Endothelial cell of hepatic sinusoid (primary cell): Measurements from ENCODE around the gene ZP2.

ENCODE experiments used
- in situ Hi-C: cut with HindIII; loops from 2 replicates; pipeline ENCODE4 v1.10.0; 2017; ENCODE audit warnings: low sequenced_read_pairs

ZP2 gene

DNA sequence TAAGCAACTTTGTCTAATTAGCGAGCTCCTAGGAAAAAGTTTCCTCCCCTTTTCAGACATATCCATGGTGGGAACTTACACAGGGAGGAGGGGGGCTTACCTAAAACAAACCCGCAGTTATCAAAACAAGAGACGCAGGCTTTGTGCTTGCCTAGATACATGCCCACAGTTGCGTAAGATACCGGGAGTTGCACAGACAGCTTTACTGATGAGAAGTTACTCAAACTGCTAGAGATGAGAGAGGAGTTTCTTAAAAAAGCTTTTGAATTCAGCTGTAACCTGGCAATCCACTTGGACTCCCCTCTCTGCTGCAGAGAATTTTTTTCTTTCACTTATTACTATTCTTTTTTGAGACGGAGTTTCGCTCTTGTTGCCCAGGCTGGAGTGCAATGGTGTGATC is 6.8 kb upstream of the ZP2 start:
- in situ Hi-C loops, result no loop called here

DNA sequence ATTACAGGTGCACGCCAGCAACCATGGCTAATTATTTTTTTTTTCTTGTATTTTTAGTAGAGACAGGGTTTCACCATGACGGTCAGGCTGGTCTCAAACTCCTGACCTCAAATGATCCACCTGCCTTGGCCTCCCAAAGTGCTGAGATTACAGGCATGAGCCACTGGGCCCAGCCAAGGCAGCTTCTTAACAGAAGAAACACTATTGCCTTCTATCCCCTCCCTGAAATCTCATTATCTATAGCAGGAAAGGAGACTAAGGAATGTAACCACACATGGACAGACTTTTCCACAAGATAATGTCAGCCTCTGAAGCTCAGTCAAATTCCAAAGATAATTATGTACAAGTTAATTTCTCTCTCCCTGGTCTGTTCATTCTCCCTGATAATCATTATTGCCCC is 5.7 kb upstream of the ZP2 start:
- in situ Hi-C loops, result no loop called here

DNA sequence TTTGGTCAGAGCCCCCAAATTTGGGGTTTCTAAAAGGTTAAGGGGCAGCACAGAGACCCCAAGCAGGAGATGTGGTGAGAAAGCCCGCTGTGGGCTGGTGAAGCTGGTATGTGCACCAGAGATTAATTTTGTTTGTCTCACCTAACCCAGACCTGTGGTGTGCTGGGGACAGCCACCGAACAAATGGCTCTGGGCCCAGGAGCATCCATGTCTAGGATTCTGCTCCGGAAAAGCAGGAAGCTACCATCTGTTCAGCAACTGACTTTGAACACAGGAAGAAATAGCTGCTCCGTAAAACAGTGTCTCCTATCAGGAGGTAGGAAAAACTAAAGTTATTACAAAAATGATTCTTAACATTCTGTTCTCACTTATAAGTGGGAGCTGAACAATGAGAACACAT is 2.7 kb upstream of the ZP2 start:
- in situ Hi-C loops, result no loop called here

DNA sequence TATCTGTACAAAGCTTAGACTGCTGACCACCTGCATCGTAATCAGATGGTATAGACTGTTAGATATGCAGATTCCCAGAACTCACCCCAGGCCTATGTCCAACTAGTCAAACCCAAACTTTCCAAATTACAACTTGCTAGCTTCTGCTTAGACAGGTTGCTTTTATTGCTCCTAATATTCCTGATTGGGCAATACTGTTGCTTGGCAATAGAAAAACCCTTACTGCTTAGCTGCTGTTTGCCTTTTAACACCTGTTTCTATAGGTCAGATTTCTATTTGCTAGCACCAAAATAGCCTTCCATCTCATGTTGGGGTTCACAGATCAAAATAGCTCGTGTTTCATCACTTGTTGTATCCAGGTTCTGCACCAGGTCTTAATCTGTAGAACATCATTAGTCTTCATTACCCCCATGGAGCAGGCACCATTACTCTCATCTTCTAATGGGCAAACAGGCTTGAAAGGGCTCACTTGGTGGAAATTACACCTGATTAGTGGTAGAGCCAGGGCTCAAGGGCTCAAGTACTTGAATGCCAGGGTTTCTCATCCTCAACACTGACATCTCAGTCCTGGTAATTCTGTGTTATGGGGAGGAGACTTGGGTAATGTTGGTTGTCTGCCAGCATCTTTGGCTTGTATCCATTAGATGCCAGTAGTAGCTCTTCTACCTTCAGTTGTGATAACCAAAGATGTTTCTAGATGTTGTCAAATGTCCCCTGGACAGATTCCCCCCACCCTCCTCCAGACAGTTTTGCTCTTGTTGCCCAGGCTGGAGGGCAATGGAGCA is 2.7 kb downstream of the ZP2 start:
- in situ Hi-C loops, result no loop called here

DNA sequence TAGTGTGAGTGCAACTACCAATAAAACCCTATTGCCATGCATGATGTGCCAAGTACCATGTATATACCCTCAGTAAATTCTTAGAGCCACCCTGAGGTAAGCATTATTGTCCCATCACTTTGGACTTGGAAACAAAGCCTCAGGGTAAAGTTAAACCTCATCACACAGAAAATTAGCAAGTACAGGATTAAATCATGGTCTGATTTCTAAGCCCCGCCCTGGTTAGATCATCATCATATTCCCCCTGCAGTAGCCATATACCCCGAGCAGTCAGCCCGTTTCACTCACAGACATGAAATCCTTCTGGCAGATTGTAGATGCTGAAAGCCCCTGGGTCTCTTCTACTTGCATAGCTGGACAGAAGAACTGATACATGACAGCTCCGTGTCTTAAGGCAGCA is 4.8 kb downstream of the ZP2 start:
- in situ Hi-C loops, result no loop called here

DNA sequence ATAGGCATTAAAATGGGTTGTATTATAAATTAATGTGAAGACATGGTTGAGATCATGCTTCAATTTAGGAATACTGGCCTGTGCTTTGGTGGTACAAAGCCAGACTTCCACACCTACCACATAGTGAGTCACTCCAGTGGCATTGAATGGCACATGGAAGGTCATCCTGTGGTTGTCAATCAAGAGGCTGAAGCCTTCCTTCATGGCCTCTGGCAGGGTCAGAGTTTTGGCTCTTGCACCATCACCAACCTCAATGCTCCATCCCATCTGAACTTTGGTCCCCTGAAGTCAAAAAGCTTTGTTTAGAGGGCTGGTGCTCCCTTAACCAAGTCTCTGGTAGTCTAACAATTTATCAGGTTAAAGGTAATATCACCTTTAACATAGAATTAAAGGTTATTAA is 6.1 kb downstream of the ZP2 start:
- in situ Hi-C loops, result no loop called here

DNA sequence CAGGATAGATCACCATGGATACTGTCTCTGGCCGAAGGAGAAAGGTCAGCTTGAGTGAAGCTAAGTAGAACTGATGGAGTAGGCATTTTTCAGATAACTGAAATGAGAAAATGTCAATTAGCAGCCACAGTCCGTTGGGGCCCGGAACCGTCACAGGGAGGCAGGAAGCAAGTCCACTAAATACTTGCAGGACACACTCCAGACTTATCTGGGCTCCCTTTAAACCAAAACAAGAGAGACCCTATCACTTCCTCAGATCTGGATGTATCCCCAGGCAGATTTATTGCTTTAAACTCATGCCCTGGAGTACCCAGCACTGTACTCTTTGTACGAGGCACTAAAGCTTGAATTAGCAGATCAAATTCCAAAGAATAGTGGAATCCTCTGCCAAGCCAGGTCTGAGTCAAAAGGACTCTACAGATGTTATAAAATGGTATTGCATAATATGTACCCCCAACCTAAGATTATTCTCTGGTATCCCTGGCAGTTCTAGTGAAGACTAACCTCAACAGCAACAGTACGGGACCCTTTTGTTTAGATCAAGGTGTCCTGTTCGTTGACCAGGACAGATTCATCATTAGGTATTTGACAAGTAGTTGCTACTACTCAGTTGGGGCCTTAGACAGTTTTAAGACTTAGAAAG is 8.1 kb downstream of the ZP2 start:
- in situ Hi-C loops, result no loop called here

DNA sequence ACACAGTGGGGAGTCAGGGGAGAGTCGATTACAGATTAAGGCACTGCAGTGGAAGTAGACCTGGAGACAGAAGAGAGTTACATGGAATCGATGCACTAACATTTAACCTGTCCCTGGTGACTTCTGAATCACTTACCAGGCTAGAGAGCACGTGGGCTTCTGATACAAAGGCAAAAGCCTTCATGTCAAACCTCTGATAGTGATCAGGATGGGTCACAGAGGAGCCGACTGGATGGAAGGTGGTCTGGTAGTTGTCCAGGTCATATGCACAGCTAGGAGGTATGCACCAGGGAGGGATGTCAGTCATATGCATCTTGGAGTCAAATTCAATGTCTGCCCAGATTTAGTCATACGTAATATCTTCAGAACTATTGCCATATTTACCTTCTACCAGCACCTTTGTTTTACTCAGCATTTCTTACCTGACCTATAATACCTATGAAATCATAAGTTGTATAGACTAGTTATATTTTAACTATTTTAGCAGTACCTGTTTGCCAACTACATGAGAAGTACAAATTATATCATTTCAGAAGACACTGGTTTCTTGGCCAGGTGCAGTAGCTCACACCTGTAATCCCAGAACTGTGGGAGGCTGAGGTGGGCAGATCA is 11.7 kb downstream of the ZP2 start:
- in situ Hi-C loops, result loop anchor here (10.0 kb wide), 1 partner anchor 75 kb away; the partner anchor contains the start of gene CRYM

DNA sequence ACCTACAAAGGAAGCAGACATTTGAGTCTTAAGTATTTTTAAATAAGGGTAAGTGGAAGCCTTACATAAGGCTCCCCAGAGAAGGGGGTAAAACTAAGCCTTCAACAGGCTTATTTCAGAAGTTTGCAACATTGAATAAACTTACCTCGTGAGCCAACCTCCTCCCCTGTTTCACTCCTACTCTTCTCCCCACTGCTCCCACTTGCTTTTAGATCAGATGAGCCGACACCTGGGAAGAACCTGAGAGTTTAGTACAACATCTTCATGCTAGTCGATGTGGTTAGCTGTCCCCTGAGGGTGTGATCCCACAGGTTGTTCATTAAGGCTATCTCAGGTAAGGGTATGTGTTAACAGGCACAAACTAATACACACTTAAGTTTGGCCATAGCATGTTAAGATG is 13.8 kb downstream of the ZP2 start:
- in situ Hi-C loops, result loop anchor here (10.0 kb wide), 1 partner anchor 77 kb away; the partner anchor contains the start of gene CRYM

DNA sequence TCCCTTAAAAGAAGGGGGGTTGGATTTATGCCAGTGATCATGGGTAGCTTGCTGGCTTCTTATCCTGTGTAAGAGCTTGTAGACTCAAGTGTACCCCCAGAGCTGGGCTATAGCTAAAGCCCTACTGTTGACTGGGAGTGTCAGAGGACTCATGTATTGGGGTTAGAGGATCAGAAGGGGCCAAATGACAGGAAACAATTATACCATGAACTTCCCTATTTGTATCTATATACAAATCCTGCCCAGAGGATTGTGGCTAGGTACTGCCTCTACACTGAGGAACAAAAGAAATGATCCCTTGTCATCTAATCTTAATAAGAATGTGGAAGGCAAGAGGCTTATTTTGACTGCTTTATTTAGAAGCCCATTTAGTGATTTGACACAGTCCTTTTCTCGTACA is 14.3 kb downstream of the ZP2 start:
- in situ Hi-C loops, result loop anchor here (10.0 kb wide), 1 partner anchor 78 kb away; the partner anchor contains the start of gene CRYM

DNA sequence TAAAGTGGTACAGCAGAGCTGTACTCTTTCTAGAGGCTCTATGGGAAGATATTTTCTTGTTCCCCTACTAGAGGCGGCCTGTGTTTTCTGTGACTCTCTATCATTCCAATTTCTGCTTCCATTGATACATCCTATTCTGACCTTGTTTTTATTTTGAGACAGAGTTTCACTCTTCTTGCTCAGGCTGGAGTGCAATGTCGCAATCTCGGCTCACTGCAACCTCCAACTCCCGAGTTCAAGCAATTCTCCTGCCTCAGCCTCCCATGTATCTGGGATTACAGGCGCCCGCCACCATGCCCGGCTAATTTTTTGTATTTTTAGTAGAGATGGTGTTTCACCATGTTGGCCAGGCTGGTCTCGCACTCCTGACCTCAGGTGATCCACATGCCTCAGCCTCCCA is 16.0 kb downstream of the ZP2 start:
- in situ Hi-C loops, result loop anchor here (10.0 kb wide), 1 partner anchor 79 kb away; the partner anchor contains the start of gene CRYM

DNA sequence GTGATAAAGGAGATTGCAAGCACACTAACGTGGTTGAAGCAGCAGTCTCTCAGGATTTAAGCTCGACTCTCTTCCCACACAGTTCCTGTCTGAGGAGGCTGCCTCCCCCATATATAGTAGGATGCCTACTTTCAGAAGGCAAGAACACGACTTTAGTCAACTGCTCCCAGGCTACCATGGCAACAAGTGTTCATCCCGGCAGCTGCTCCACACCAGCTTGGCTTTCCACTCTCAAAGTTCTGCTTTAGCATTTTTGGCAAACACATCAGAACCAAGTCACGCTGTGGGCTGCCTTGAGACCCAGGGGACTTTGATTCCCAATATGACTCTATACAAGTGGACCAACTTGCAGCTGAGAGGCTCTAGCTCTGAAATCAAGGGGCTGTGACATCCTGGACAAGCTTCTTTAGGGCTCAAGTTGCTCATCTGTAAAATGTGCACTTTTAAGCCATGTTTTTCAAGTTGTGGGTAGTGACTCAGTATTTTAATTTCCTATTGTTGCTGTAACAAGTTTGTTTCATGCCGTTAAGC is 16.5 kb downstream of the ZP2 start:
- in situ Hi-C loops, result loop anchor here (10.0 kb wide), 1 partner anchor 80 kb away; the partner anchor contains the start of gene CRYM

DNA sequence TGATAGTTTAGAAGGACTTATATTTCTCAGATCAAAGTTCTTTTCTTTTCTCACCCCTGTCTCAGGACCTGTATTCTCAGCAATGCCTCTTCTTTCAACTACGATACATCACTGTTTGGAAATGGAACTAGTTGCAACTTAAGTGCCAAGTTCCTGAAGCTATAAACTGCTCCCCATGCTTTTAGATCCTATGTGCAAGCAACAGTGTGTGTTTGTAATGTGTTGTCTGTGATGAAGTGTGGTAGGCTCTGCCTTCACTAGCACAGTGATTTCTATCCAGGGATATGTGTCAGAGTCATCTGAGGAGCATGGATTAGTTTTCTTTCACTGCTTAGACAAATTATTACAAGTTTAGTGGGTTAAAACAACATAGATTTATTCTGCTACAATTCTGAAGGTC is 18.4 kb downstream of the ZP2 start:
- in situ Hi-C loops, result loop anchor here (10.0 kb wide), 1 partner anchor 82 kb away; the partner anchor contains the start of gene CRYM

DNA sequence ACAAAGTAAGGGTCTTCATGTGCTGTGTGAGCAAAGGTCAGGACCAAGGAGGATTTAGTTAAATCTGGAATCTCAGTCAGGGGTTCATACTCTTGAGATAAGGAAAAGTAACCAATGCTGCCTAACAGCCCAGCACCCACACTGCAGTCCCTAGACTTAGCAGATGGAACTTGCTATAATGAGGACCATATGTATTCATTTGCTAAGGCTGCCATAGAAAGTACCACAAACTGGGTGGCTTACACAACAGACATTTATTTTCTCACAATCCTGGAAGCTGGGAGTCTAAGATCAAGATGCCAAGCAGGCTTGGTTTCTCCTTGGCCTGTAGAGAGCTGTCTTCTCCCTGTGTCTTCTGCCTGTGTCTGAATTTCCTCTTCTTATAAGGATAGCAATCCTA is 20.8 kb downstream of the ZP2 start:
- in situ Hi-C loops, result loop anchor here (10.0 kb wide), 1 partner anchor 84 kb away; the partner anchor contains the start of gene CRYM

DNA sequence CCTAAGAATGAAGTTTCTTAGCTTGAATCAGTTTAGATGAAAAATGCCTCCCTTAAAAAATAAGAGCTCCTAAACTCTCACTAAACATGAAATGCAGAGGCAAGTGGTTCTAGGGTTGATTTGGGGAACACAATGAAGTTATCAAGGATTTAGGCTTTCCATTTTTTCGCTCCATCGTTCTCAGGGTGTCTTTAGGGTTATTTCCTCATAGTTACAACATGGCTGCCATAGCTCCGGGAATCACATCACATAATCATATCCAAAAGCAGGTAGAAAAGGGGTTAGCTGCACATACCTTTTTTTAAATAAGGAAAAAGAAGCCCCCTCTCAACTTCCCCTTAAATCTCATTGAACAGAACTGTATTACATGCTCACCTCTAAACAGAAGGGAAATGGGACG is 21.4 kb downstream of the ZP2 start:
- in situ Hi-C loops, result loop anchor here (10.0 kb wide), 1 partner anchor 85 kb away; the partner anchor contains the start of gene CRYM

DNA sequence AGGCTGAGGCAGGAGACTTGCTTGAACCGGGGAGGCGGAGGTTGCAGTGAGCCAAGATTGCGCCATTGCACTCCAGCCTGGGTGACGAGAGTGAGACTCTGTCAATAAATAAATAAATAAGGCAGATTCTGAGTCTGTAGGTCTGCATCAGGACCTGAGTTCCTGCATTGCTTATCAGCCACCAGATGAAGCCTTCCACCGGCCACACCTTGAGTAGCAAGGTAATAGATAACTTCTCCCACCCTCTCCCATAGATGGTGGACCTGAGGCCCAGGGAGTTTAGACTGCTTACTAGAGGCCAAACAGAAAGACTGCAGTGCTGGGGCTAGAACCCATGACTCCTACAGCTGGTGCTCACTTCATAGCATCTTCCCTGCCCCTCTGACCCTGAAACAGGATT is 22.1 kb downstream of the ZP2 start:
- in situ Hi-C loops, result no loop called here

DNA sequence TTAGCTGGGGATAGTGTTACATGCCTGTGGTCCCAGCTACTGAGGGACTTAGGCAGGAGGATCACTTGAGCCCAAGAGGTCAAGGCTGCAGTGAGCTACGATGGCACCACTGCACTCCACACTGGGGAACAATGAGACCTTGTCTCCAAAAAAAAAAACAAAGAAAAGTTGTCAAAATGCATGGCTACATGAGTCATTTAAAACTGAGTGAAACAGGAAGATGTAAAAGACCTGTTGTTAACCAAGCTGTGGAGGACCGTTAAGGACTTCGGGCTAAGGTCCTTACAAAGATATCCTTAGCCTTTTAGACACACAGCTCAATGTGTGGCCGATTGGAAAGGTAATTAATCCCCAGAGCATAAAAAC is 25.1 kb downstream of the ZP2 start:
- in situ Hi-C loops, result no loop called here

DNA sequence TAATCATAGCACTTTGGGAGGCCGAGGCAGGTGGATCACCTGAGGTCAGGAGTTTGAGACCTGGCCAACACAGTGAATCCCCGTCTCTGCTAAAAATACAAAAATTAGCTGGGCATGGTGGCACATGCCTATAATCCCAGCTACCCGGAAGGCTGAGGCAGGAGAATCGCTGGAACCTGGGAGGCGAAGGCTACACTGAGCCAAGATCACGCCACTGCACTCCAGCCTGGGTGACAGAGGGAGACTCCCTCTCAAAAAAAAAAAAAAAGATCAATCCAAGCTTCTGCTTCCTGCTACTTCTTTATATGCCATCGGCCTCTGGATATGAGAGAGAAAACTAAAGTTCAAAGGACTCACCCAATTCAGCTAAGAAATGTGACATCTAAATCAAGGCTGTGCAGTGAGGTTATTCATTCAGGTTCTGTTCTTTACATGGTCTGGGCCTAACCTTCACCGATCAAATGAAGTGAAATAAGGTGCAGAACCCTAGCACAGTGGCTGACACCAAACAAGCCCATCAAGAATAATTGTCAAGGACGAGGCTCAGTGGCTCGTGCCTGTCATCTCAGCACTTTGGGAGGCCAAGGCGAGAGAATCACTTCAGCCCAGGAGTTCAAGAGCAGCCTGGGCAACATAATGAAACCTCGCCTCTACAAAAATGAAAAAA is 25.6 kb downstream of the ZP2 start:
- in situ Hi-C loops, result no loop called here

DNA sequence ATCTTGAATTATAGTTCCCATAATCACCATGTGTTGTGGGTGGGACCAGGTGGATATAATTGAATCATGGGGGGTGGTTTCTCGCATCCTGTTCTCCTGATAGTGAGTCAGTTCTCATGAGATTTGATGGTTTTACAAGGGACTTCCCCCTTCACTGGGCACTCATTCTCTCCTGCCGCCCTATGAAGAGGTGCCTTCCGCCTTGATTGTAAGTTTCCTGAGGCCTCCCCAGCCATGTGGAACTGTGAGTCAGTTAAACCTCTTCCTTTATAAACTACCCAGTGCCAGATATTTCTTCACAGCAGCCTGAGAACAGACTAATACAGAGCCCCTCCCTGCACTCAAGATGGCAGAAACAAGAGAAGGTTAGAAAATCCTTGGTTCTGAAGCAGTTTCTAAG is 26.5 kb downstream of the ZP2 start:
- in situ Hi-C loops, result no loop called here

DNA sequence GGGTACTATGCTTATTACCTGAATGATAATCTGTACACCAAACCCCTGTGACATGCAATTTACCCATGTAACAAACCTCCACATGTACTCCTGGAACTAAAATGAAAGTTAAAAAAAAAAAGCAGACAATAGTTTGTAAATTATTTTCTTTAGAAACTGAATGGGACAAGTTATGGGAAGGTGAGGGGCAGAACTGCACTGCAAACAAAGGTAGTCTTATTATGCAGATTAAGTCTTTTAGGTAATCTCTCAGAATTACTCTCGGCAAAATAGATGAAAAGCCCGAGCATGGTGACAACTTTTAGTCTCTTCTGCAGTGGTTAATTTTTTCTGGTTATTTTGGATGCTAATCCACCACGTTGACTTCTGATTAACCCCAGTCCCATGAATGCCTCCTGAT is 27.4 kb downstream of the ZP2 start:
- in situ Hi-C loops, result no loop called here

DNA sequence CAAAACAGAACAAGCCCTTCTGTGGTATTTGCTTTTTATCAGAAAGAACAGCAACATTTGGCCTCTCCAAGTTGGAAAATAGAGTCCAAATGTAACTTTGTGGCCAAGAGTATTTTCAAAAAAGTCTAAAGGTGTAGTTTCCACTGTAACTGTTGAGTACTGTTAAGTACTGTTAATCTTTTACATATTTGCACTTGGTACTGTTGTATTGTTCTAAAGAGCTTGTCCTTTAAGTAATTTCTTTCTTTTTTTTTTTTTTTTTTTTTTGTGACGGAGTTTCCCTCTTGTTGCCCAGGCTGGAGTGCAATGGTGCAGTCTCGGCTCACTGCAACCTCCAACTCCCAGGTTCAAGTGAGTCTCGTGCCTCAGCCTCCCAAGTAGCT is 31.4 kb downstream of the ZP2 start:
- in situ Hi-C loops, result no loop called here
